NCI-H2196 treated with DMSO at 0.1 percent for 48 hours (cell line): ENCODE results near the gene CTNNBIP1.

Source experiments
- DNase-seq: peaks from one replicate; lab custom pipeline; 2025; ENCODE audit not compliant: unreplicated experiment; lab: John Stamatoyannopoulos, UW

Gene CTNNBIP1

DNA sequence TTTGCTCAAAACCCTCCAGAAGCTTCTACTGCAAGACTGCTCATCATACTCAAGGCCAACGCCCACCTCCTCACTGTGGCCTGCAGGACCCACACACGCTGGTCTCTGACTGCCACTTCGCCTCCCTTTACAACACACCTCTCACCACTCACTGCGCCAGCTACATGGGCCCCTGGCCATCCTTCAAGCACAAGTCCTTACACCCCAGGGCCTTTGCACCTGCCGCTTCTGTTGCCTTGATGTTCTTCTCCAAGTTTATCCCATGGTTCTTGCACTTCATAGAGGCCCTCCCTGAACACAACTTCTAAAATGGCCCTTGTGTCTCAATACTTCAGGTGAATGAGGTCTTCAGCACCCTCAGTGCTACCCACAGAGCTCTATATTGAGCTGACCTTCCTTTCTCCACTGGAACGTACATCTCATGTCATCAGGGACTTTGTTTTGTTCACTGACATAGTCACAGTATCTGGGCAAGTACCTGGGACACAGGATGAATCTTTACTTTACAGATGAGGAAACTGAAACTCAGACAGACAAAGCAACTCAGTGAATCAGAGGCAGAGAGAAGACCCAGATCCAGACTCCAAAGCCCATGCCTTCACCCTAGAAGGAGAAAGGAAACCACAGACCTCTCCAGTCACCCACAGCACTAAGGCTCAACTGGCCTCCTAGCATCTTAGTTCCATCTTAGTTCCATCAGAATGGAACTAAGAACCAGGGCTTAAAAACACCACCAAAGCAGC, 51.6 kb downstream of the CTNNBIP1 start:
- no peak for DNase-seq

GRCh38 chr1:9855186-9855585, 54.9 kb downstream of the CTNNBIP1 start:
- DNase-seq, result no peak

DNA sequence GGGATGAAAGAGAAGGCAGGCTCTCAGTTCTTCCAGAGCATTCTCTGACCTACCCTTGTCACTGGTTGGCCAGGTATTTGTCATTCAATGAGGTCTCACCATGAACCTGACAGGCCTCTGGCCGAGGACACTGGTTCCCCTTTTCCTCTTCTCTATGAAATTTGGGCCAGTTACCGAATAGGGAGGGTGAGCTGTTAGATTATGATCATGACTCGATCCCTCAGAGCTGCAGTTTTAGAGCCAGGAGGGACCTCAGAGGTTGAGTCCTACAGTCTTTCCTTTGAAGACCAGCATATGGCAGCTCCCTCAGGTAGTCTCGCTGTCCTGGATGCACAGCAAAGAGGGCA, 56.8 kb downstream of the CTNNBIP1 start:
- no peak for DNase-seq

GRCh38 chr1:9852410-9853248, 57.4 kb downstream of the CTNNBIP1 start:
- no peak for DNase-seq

GRCh38 chr1:9852004-9852403, 58.1 kb downstream of the CTNNBIP1 start:
- DNase-seq, result no peak

DNA sequence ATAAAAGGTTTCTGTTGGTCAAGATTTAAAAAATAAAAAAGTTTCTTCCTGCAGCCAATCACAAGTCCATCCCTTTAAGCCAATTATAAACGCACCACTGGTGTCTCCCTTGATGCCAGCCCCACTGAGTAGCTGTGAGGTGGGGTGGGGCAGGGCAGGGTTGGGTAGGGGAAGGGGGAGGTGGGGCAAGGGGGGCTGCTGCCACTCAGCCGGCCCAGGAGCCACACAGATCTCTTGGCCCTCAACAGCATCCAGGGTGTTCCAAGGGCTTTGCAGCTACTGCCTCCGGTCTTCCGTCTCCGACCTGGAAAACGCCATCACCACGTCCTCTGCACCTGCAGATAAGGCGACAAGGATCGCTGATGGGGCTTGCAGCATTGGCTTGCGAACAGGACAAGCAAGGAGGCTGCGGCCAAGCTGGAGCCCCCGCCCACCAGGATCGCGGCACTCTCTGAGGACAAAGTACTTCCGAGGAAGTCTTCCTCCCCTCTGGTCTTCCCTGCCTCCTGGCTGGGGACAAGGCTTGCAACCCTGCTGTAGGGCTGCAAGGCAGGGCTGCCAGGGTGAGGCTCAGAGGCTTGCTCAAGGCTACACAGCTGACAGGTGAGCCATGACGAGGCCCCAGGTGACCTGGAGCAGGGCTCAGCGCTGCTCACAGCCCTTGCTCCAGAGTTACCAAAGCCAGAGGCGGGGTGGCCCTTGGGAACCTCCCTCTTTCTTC, 59.5 kb downstream of the CTNNBIP1 start:
- no peak for DNase-seq

DNA sequence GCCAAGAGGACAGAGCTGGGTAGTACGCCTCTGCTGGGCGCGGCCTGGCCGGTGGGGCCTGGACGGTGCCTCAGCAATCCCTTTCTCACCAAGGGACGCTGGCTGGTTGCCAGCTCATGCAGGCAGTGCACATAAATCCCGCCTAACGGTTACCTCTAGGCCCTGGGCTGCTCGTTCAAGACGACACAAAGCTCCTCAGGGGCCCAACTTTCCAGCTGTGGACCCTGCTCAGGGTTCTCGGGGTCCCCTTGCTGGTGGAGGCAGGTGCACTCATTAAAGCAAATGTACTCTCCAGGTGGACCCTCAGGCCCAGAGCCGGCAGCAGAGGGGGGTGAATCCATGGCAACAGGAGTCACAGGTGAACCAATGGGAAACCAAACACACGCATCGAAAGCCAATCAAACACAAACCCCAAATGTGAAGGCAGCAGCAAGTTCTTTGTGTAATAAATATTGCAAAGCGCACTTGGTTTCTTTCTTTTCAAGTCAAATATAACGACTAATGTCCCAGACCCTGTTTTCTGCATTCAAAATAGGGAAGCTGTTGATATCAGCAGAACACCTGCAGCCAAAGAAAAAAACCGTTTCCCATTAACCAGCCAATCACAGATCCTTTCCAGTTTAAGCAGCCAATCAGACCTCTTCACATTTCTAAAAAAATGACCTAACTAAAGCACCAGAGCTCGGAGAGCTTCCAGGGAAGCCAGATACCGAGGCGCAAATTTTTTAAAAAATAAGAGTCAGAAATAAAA, 60.2 kb downstream of the CTNNBIP1 start:
- no peak for DNase-seq

DNA sequence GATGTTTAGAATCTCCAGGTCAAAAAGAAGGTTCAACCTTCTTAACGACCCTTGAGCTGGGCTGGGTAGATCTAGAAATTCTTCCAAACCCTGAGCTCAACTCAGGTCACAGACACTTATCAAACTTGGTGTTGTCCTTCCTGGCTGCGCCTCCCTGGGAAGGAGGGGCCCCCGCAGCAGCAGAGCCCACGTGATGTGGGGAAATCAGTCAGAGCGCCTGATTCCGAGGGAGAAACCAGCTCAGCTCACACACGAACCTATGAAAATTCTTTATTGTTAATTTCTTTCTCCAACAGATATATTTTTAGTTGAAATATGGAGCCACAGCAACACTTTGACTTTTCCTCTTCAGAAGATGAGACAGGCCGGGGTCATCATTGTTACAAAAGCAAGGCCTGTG, 62.0 kb downstream of the CTNNBIP1 start:
- DNase-seq, result no peak

- no peak for DNase-seq
Measured at GRCh38 chr1:9847269-9847668, 62.8 kb downstream of the CTNNBIP1 start.

DNA sequence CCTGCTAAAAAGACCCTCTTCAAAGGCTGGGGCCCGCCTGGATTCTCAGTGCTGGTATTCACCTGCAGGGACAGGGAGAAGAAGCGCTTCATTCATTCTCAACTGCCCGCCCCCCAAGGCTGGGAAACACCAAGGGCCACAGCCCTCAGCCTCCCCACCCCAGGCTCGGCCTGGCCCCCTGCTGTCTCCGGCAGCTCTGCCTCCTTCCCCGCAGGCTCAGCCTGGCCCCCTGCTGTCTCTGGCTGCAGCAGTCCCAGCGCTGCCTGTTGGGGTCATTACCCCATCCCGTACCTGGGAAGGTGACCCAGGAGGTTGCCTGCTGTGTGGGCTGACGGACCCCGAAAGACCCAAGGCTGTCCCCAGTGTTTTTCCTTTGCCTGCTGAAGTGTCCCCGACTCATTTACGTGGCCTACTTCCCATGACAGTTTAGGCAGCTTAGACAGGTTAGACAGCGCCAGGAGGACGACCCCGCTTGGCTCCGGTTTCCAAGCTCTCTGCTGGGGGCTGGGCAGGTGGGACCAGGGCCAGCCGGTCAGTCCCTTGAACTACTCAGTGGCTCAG, 63.4 kb downstream of the CTNNBIP1 start:
- no peak for DNase-seq

DNA sequence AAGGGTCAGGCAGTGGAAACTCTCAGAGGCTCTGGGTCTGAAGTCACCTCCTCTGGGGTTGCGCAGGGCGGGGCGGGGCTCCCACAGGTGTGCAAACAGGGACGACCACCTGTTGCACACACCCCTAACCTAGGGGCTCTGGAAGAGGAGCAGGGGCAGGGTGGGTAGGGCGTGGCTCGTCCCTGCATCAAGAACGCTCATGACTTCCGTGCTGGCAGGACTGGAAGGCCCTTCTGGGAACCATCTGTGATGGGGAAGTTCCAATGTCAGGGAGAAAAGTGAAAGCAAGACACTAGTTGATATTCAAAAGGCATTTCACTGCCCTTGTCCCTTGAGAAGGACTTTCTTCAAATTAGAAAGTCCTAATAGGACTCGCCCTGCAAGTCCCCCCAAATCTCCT, 64.2 kb downstream of the CTNNBIP1 start:
- no peak for DNase-seq

- DNase-seq, result no peak
Measured at GRCh38 chr1:9844756-9845155, 65.3 kb downstream of the CTNNBIP1 start.

DNA sequence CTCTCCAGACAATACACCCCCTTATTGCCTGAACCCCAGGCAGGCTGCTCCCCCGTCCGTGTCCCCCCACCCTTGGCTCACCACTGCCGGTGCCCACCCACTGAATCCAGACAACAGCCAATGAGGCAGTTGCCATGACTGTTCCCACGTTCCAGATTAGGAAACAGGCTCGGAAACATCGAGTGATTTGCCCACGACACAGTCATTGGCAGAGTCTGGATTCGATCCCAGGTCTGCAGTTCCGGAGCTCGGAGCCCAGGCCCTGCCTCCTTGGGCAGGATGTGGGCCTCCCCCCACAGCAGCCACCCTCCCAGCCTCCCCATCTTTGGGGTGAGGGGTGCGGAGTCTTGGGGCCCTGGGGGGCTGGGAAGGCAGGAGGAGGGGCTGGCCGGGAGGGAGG, 66.0 kb downstream of the CTNNBIP1 start:
- DNase-seq, result no peak

DNA sequence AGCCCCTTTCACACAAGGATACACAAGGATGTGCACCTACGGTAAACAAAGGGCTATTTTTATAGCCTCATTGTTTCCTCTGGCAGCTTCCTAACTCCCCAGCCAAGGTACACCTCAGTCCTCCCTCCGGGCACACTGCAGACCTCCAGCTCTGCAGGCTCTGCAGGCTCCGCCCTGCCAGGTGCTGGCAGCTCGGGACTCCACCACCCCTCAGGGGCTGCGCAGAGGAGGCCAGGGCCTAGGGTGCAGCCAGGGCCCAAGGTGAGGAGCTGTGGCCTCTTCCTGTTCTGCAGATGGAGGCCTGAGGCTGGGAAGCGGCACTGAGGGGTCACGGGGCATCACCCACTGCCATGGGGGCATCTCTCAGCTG, 66.5 kb downstream of the CTNNBIP1 start:
- peak; percentile 82 for DNase-seq

DNA sequence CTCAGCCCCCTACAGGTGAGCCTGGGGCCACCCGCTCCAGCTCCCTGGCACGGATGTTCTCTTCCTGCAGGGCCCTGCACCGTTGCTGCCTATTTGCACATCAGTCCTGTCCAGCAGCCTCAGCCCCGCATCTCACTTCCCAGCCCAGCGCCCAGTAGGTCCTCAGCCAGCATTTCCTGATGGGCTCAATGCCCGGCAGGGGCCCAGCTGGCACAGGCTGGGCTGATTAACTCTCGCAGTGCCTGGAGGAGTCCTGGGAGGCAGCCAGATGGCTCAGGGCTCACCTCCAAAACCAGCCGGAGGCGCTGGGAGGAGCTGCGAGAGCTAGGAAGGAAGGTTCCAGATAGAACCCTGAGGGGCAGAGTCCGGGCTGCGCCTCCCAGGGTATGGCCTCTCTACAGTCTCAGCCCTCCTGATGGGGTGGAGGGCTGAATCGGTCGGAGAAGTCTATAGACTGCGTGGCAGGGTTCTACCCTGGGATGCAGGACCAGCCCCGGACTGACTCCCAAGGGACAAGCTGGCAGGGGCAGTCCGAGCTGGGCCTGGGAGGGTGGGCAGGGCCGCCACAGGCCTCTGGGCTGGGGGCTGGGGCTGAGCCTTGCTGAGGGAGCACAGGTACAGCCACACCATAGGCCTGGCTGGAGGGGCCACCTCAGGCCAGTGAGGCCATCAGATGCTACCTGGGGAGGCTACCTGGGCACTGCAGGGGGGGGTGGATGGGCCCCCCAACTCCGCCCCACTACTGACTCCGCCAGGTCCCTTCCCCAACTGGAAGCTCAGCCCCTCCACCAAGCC, 67.1 kb downstream of the CTNNBIP1 start:
- peak; percentile 50 for DNase-seq

- DNase-seq, result no peak
Measured at GRCh38 chr1:9842073-9842711, 67.9 kb downstream of the CTNNBIP1 start.

DNA sequence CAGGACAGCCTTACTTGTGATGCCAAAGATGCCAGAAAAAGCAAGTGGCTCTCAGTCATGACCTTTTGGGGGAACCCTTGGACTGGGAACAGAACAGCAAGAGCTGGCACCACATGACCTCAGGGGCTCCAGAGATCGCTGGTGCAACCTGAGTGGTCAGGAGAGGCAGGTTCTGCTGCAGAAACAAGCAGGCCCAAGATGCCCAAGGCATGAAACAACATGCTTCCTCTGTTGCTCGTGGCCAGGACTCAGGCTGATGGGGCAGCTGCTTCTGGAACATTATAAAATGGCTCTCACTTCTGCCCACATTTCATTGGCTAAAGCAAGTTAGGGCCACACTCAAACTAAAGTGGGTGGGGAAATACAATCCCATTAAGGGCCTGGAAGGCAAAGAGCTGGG, 68.6 kb downstream of the CTNNBIP1 start:
- DNase-seq, result no peak

GRCh38 chr1:9840176-9840575, 69.9 kb downstream of the CTNNBIP1 start:
- peak; percentile 73 for DNase-seq

- DNase-seq, result no peak
Measured at GRCh38 chr1:9838946-9839345, 71.1 kb downstream of the CTNNBIP1 start.

- no peak for DNase-seq
Measured at GRCh38 chr1:9836632-9836960, 73.5 kb downstream of the CTNNBIP1 start.
